PC-3 (cell line): ENCODE data around the gene CPLX1.

Source experiments
- EZH2 ChIP-seq: fragments of 300-600 bp; sonication (generic); IDR thresholded peaks from one replicate; pipeline ENCODE4 v1.6.1; 2017; ENCODE audit warnings: antibody characterized with exemption, mild to moderate bottlenecking, low read length; ENCODE audit not compliant: unreplicated experiment
- TF ChIP-seq, protein P1 (sequence below): fragments of 300-600 bp; sonication (generic); conservative IDR thresholded peaks from 2 replicates; pipeline ENCODE4 v1.5.1; 2017; ENCODE audit warnings: antibody characterized with exemption, low read depth, mild to moderate bottlenecking, low read length

DNA sequence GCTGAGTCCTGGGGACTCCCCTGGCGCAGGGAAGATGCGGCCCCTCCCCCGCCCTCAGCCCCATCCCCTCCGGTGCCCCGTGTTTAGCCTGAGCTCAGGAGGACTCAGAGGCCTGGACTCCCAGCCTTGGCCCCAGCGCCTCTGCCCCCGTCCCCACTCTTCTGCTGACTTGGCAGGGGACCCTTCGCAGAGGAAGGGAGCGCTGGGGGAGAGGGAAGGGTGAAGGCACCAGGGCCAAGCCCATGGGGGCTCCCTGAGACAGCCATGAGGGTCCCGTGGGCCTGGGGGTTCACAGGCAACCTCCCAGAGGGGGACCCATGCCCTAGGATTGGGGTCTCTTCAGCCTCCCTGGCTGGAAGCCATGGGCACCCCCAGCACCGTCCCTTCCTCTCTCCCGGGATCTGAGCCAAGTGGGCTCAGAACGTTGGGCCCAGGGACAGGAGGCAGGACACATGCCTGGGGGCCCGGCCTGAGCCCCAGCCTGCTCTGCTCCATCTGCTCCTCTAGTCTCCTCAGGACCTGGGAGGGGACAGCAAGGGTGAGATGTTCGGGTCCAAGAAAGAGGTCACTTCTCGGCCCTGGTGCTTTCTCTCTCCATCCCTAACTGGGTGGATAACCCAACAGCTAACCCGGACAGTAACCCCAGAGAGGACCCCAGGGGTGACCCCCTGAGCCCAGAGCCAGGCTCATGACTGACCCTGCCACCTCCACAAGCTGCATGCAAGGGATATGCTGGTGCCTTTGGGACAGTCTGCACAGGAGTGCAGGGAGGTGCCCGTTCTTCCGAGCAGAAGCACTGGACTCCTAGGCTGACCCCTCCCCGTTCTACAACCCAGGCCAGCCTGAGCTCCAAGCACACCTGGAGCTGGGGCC, 1.5 kb upstream of the CPLX1 start:
- TF ChIP-seq, protein P1, sequence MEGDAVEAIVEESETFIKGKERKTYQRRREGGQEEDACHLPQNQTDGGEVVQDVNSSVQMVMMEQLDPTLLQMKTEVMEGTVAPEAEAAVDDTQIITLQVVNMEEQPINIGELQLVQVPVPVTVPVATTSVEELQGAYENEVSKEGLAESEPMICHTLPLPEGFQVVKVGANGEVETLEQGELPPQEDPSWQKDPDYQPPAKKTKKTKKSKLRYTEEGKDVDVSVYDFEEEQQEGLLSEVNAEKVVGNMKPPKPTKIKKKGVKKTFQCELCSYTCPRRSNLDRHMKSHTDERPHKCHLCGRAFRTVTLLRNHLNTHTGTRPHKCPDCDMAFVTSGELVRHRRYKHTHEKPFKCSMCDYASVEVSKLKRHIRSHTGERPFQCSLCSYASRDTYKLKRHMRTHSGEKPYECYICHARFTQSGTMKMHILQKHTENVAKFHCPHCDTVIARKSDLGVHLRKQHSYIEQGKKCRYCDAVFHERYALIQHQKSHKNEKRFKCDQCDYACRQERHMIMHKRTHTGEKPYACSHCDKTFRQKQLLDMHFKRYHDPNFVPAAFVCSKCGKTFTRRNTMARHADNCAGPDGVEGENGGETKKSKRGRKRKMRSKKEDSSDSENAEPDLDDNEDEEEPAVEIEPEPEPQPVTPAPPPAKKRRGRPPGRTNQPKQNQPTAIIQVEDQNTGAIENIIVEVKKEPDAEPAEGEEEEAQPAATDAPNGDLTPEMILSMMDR = no peak
- no peak for TF ChIP-seq EZH2
